Activated CD8-positive, alpha-beta memory T cell treated with anti-CD3 and anti-CD28 coated beads, Interleukin-2, amount 10 ng/mL, durations not matched to agents 7 days and 5 days (primary cell): Measurements from ENCODE around the gene VTN. TPM values are rescaled to one million over a fixed set of nuclear protein-coding genes. Genes with fewer than 3 reads are reported as not detected.

Experiments used
- ATAC-seq: fragments of 150-1000 bp; cut with Tn5 transposase; one replicate; pipeline ENCODE4 v1.10.0; 2021; ENCODE audit warnings: moderate library complexity
- CTCF ChIA-PET: fragments of 350-600 bp; sonication (Branson Sonifier 250); formaldehyde crosslinking; loops from one replicate; lab custom pipeline; 2021; ENCODE audit warnings: antibody characterized with exemption; lab: Charles Lee
- DNase-seq: peaks from one replicate; pipeline ENCODE4 v3.0.0-alpha.2; 2020
- H3K27ac Mint-ChIP-seq: one replicate; pipeline ENCODE4 v1.8.0; 2021; ENCODE audit warnings: mild to moderate bottlenecking, mixed read lengths
- H3K27me3 Mint-ChIP-seq: one replicate; pipeline ENCODE4 v1.8.0; 2021; ENCODE audit warnings: mixed read lengths
- H3K36me3 Mint-ChIP-seq: one replicate; pipeline ENCODE4 v1.8.0; 2021; ENCODE audit warnings: mild to moderate bottlenecking, mixed read lengths
- H3K4me1 Mint-ChIP-seq: one replicate; pipeline ENCODE4 v1.8.0; 2021; ENCODE audit warnings: mixed read lengths
- H3K4me3 Mint-ChIP-seq: one replicate; pipeline ENCODE4 v1.8.0; 2021; ENCODE audit warnings: mild to moderate bottlenecking, moderate library complexity, mixed read lengths
- H3K9me3 Mint-ChIP-seq: one replicate; pipeline ENCODE4 v1.8.0; 2022; ENCODE audit warnings: low read depth, mixed read lengths
- total RNA-seq, 2 experiments: library from RNA; stranded (reverse); gene quantifications; one replicate each; pipeline ENCODE4 v1.2.3, GENCODE V29; 2021

Gene VTN
- total RNA-seq, 2 experiments from 2014 or later: 0.18 to 0.26 TPM

- H3K9me3 Mint-ChIP-seq: no peaks in the 10 kb centered on the region
- CTCF ChIA-PET: interaction anchor here (1.1 to 1.6 kb wide), 5 partner anchors 14 to 178 kb away, joined by 3 to 6 read pairs (median 3); partner anchors contain the start of genes IFT20, POLDIP2 and TNFAIP1
- DNase-seq (peak; percentile 96), ATAC-seq (peak; percentile 96)
- H3K4me3 Mint-ChIP-seq: peak within 1 kb of the TSS; percentile 82
- peaks cover 20% of the 10 kb centered on the region for H3K4me1 Mint-ChIP-seq
- H3K27ac Mint-ChIP-seq: peak within 1 kb of the TSS; percentile 77
- H3K27me3 Mint-ChIP-seq: no peaks in the 10 kb centered on the region
- H3K36me3 Mint-ChIP-seq: no peaks in the 10 kb centered on the region
Observed at GRCh38 chr17:28371245-28372202, 1.4 kb upstream of the VTN start, which contains the start of gene SARM1. Gene SARM1, plus strand, starts transcription at chr17:28371694. Its CDS starts 339 bp downstream, at chr17:28372033.

- peak overlapping the region; percentile 73 for H3K27ac Mint-ChIP-seq
- CTCF ChIA-PET: interaction anchor here (1.2 to 1.6 kb wide), 3 partner anchors 13 to 179 kb away, joined by 3 to 5 read pairs (median 3); partner anchors contain the start of gene POLDIP2
- ATAC-seq: no peak
Observed at GRCh38 chr17:28370744-28371103, 617 bp upstream of the VTN start.

GRCh38 chr17:28369684-28370034 lies 448 bp downstream of the VTN start:
- Mint-ChIP-seq H3K9me3 (no peaks in the 10 kb centered on the region), H3K4me1 (peaks cover 20% of the 10 kb centered on the region), H3K27ac (no peak overlapping the region), H3K36me3 (no peaks in the 10 kb centered on the region), H3K27me3 (no peaks in the 10 kb centered on the region), H3K4me3 (no peak overlapping the region)
- ATAC-seq (no peak), DNase-seq (no peak)
- CTCF ChIA-PET: interaction anchor here (1.6 kb wide), 1 partner anchor 12 kb away, joined by 5 read pairs; the partner anchor contains the start of gene POLDIP2

More at GRCh38 chr17:28370744-28371103, 617 bp upstream of the VTN start:
- no peaks in the 10 kb centered on the region for H3K36me3 Mint-ChIP-seq
- no peaks in the 10 kb centered on the region for H3K27me3 Mint-ChIP-seq
- no peaks in the 10 kb centered on the region for H3K9me3 Mint-ChIP-seq
- H3K4me1 Mint-ChIP-seq: peaks cover 20% of the 10 kb centered on the region
- no peak for DNase-seq
- peak overlapping the region; percentile 82 for H3K4me3 Mint-ChIP-seq

- ATAC-seq: no peak
- Mint-ChIP-seq H3K27me3 (no peaks in the 10 kb centered on the region), H3K4me1 (peaks cover 20% of the 10 kb centered on the region), H3K4me3 (no peak overlapping the region), H3K9me3 (no peaks in the 10 kb centered on the region), H3K36me3 (no peaks in the 10 kb centered on the region), H3K27ac (no peak overlapping the region)
- no peak for DNase-seq
- CTCF ChIA-PET: no interaction called here
Observed at GRCh38 chr17:28368915-28369683, 1.0 kb downstream of the VTN start.

- Mint-ChIP-seq H3K4me1 (peaks cover 16% of the 10 kb centered on the region), H3K36me3 (no peaks in the 10 kb centered on the region), H3K27me3 (no peaks in the 10 kb centered on the region), H3K27ac (no peak overlapping the region), H3K9me3 (no peaks in the 10 kb centered on the region), H3K4me3 (no peak overlapping the region)
- ATAC-seq (no peak), DNase-seq (no peak)
- CTCF ChIA-PET: interaction anchor here (2.1 kb wide), 1 partner anchor 11 kb away, joined by 4 read pairs; the partner anchor contains the start of gene POLDIP2
Observed at GRCh38 chr17:28368306-28368831, 1.7 kb downstream of the VTN start.

- H3K4me3 Mint-ChIP-seq: no peak overlapping the region
- H3K9me3 Mint-ChIP-seq: no peaks in the 10 kb centered on the region
- ATAC-seq (no peak), DNase-seq (no peak)
- H3K27me3 Mint-ChIP-seq: no peaks in the 10 kb centered on the region
- H3K27ac Mint-ChIP-seq: no peak overlapping the region
- H3K4me1 Mint-ChIP-seq: peaks cover 10% of the 10 kb centered on the region
- no peaks in the 10 kb centered on the region for H3K36me3 Mint-ChIP-seq
- CTCF ChIA-PET: interaction anchor here (1.1 to 2.1 kb wide), 2 partner anchors 10 kb away, joined by 3 to 4 read pairs; partner anchors contain the start of gene POLDIP2
Observed at GRCh38 chr17:28367641-28368305, 2.3 kb downstream of the VTN start.

GRCh38 chr17:28366605-28367004 lies 3.5 kb downstream of the VTN start:
- H3K27ac Mint-ChIP-seq: no peak overlapping the region
- H3K27me3 Mint-ChIP-seq: no peaks in the 10 kb centered on the region
- no peak for ATAC-seq
- H3K4me1 Mint-ChIP-seq: peaks cover 5% of the 10 kb centered on the region
- DNase-seq: no peak
- no peaks in the 10 kb centered on the region for H3K36me3 Mint-ChIP-seq
- H3K4me3 Mint-ChIP-seq: no peak overlapping the region
- no peaks in the 10 kb centered on the region for H3K9me3 Mint-ChIP-seq
- CTCF ChIA-PET: interaction anchor here (1.1 to 2.1 kb wide), 2 partner anchors 8 to 9 kb away, joined by 3 to 4 read pairs; partner anchors contain the start of gene POLDIP2

GRCh38 chr17:28365487-28365886 lies 4.6 kb downstream of the VTN start:
- CTCF ChIA-PET: interaction anchor here (1.5 kb wide), 1 partner anchor 52 kb away, joined by 3 read pairs; no protein-coding TSS in a partner anchor
- Mint-ChIP-seq H3K4me1 (no peaks in the 10 kb centered on the region), H3K4me3 (no peak overlapping the region), H3K27ac (no peak overlapping the region), H3K36me3 (peaks cover 7% of the 10 kb centered on the region), H3K27me3 (no peaks in the 10 kb centered on the region), H3K9me3 (no peaks in the 10 kb centered on the region)
- DNase-seq: no peak
- ATAC-seq: no peak

- no peak within 1 kb of the TSS for H3K4me3 Mint-ChIP-seq
- DNase-seq (no peak), ATAC-seq (no peak)
- CTCF ChIA-PET: interaction anchor here (1.5 to 1.6 kb wide), 2 partner anchors 14 to 51 kb away, joined by 3 read pairs; no protein-coding TSS in a partner anchor
- H3K27me3 Mint-ChIP-seq: no peaks in the 10 kb centered on the region
- H3K9me3 Mint-ChIP-seq: no peaks in the 10 kb centered on the region
- peaks cover 11% of the 10 kb centered on the region for H3K36me3 Mint-ChIP-seq
- no peaks in the 10 kb centered on the region for H3K4me1 Mint-ChIP-seq
- H3K27ac Mint-ChIP-seq: no peak within 1 kb of the TSS
Observed at GRCh38 chr17:28364665-28365363, 5.3 kb downstream of the VTN start, which contains the start of gene SEBOX. Gene SEBOX, minus strand, starts transcription at chr17:28365199. Its CDS starts 48 bp downstream, at chr17:28365151.

GRCh38 chr17:28363776-28364650 lies 6.1 kb downstream of the VTN start:
- CTCF ChIA-PET: interaction anchor here (1.5 to 1.6 kb wide), 2 partner anchors 15 to 50 kb away, joined by 3 read pairs; no protein-coding TSS in a partner anchor
- H3K27ac Mint-ChIP-seq: no peak overlapping the region

GRCh38 chr17:28363186-28363585 lies 6.9 kb downstream of the VTN start:
- Mint-ChIP-seq H3K4me3 (no peak overlapping the region), H3K9me3 (no peaks in the 10 kb centered on the region), H3K27ac (no peak overlapping the region), H3K27me3 (no peaks in the 10 kb centered on the region), H3K36me3 (peaks cover 15% of the 10 kb centered on the region), H3K4me1 (peaks cover 12% of the 10 kb centered on the region)
- no peak for DNase-seq
- no peak for ATAC-seq
- CTCF ChIA-PET: no interaction called here

More at GRCh38 chr17:28363776-28364650, 6.1 kb downstream of the VTN start:
- DNase-seq: no peak
- peaks cover 15% of the 10 kb centered on the region for H3K36me3 Mint-ChIP-seq
- H3K27me3 Mint-ChIP-seq: no peaks in the 10 kb centered on the region
- peaks cover 3% of the 10 kb centered on the region for H3K4me1 Mint-ChIP-seq
- H3K9me3 Mint-ChIP-seq: no peaks in the 10 kb centered on the region
- ATAC-seq: no peak
- no peak overlapping the region for H3K4me3 Mint-ChIP-seq
